BJ (cell line): ENCODE data around the gene IL36RN. TPM values are rescaled to one million over a fixed set of nuclear protein-coding genes. Genes with fewer than 3 reads are reported as not detected.

ENCODE experiments used
- CTCF ChIA-PET: fragments of 350-600 bp; formaldehyde crosslinking; extraction: SDS; loops from one replicate; lab custom pipeline; 2021; ENCODE audit warnings: antibody characterized with exemption, inconsistent platforms; lab: Yijun Ruan, JAX
- POLR2A ChIA-PET: fragments of 300-600 bp; sonication (Branson Sonifier 250); formaldehyde crosslinking; extraction: SDS; loops from one replicate; lab custom pipeline; 2021; ENCODE audit warnings: antibody characterized with exemption; lab: Charles Lee
- DNase-seq: peaks from one replicate; pipeline ENCODE4 v3.0.0-alpha.2; 2011; ENCODE audit warnings: low read depth
- H3K27me3 ChIP-seq: 2 replicates; pipeline ENCODE4 v1.6.0; 2011; ENCODE audit warnings: low read length; ENCODE audit not compliant: control insufficient read depth, insufficient read depth
- H3K36me3 ChIP-seq: 2 replicates; pipeline ENCODE4 v1.5.1; 2011; ENCODE audit warnings: low read length; ENCODE audit not compliant: control insufficient read depth, insufficient read depth
- H3K4me3 ChIP-seq: 2 replicates; pipeline ENCODE4 v1.5.1; 2011; ENCODE audit warnings: low read depth, mild to moderate bottlenecking, control low read depth, low read length
- polyA plus RNA-seq: library from polyadenylated mRNA; depleted of rRNA; stranded (reverse); fragments of >200 nt; gene quantifications from 2 replicates; pipeline ENCODE4 v1.2.3, GENCODE V29; 2011
- TF ChIP-seq, protein P1 (sequence below): IDR thresholded peaks from 2 replicates; pipeline ENCODE4 v1.5.1; 2011; ENCODE audit warnings: low read depth, mild to moderate bottlenecking, control low read depth, inconsistent platforms, low read length, moderate library complexity; ENCODE audit not compliant: insufficient read depth

The IL36RN gene
- polyA plus RNA-seq, 1 experiment: not detected

DNA sequence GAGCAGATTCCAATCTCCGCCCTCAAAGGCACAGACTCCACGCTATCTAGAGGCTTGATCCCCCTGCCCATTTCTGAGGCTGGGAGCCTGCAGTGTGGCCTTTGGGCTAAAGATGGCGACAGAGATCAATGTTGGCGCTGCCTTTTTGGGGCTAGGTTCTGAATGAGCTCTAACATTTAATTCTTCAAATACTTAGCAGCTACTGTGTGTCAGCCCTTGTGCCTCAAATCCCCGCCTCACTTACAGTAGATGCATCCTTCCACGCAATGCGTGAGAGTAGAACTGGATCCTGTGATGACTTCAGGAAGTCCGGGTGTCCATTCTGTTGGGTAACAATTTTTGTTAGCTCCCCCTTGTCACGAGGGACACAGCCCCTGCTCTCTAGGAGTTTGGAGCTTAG lies 21.1 kb downstream of the IL36RN start:
- TF ChIP-seq, protein P1, sequence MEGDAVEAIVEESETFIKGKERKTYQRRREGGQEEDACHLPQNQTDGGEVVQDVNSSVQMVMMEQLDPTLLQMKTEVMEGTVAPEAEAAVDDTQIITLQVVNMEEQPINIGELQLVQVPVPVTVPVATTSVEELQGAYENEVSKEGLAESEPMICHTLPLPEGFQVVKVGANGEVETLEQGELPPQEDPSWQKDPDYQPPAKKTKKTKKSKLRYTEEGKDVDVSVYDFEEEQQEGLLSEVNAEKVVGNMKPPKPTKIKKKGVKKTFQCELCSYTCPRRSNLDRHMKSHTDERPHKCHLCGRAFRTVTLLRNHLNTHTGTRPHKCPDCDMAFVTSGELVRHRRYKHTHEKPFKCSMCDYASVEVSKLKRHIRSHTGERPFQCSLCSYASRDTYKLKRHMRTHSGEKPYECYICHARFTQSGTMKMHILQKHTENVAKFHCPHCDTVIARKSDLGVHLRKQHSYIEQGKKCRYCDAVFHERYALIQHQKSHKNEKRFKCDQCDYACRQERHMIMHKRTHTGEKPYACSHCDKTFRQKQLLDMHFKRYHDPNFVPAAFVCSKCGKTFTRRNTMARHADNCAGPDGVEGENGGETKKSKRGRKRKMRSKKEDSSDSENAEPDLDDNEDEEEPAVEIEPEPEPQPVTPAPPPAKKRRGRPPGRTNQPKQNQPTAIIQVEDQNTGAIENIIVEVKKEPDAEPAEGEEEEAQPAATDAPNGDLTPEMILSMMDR: peak; percentile 77
- H3K27me3 ChIP-seq: peaks cover 8% of the 10 kb centered on the region
- POLR2A ChIA-PET: interaction anchor here (0.7 kb wide), 1 partner anchor 21 kb away, joined by 3 read pairs; the partner anchor contains the start of gene IL36RN

GRCh38 chr2:113081488-113082210 lies 22.7 kb downstream of the IL36RN start:
- H3K4me3 ChIP-seq: no peak overlapping the region
- no peak for DNase-seq
- H3K36me3 ChIP-seq: no peaks in the 10 kb centered on the region
- POLR2A ChIA-PET: no interaction called here
- H3K27me3 ChIP-seq: peaks cover 6% of the 10 kb centered on the region
- CTCF ChIA-PET: interaction anchor here (0.9 to 2.0 kb wide), 4 partner anchors 12 to 309 kb away, joined by 4 to 18 read pairs (median 6); no protein-coding TSS in a partner anchor
- TF ChIP-seq, protein P1: no peak

More for the DNA sequence above, 21.1 kb downstream of the IL36RN start:
- Histone ChIP-seq H3K4me3 (no peak overlapping the region), H3K36me3 (no peaks in the 10 kb centered on the region)
- no peak for DNase-seq
- CTCF ChIA-PET: interaction anchor here (0.6 to 3.1 kb wide), 21 partner anchors 8 to 310 kb away, joined by 3 to 18 read pairs (median 4); no protein-coding TSS in a partner anchor

DNA sequence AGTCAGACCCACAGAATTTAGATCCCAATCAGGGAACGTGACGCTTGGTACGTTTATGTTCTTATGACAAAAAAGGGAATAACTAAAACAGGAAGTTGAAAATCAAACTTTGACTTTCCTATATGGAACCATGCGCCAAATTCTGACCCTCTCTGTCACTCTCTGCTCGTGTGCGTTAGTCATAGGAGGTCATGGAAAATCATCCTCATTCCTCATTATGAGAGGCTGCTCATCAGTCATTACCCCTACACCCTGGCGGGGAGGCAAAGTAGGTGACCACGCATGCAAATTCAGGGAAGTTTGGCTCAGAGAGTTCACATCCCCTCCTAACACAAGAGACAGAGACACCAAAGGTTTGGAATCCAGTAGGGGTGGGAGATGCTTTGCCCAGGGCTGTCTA lies 24.3 kb downstream of the IL36RN start:
- ChIA-PET POLR2A (no interaction called here), CTCF (interaction anchor here (0.9 to 1.9 kb wide), 5 partner anchors 10 to 115 kb away, joined by 3 to 8 read pairs (median 5); partner anchors contain the start of gene IL1F10)
- no peak for DNase-seq
- H3K27me3 ChIP-seq: peaks cover 8% of the 10 kb centered on the region
- H3K36me3 ChIP-seq: no peaks in the 10 kb centered on the region
- TF ChIP-seq, protein P1: no peak
- H3K4me3 ChIP-seq: no peak overlapping the region

DNA sequence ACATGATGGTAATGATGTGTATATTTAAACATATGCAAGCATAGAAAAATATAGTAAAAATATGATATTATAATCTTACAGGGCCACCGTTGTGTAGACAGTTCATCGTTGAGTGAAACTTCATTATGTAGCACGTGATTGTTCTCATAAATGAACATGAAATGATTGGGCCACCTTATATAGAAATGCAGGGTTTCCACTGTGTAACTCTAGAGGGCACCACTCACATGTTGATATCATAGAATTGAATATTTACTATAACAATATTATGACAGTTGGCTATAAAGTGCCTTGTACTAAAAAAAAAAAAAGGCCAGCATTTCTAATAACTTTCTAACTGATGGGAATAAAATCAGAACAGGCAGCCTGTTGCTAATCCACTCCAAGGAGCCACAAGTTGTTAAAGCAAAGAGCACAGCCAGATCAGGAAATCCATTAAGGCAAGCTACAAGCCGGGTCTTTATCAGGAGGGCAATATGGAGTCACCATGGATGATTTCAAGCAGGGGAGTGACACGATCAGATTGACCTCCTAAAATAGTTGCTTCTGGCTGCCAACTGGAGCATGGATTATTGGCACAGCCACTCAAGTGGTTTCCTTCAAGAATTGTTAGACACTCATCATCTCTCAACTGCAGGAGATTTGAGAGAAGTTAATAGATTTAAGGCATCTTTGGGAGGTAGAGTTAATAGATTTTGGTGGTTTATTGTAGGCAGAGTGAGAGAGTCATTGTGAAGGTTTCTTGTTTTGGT lies 25.4 kb downstream of the IL36RN start:
- no peaks in the 10 kb centered on the region for H3K36me3 ChIP-seq
- no peak for DNase-seq
- TF ChIP-seq, protein P1: peak; percentile 52
- H3K4me3 ChIP-seq: no peak overlapping the region
- ChIA-PET CTCF (interaction anchor here (0.6 to 2.5 kb wide), 13 partner anchors 9 to 467 kb away, joined by 3 to 8 read pairs (median 4); no protein-coding TSS in a partner anchor), POLR2A (no interaction called here)
- H3K27me3 ChIP-seq: peaks cover 7% of the 10 kb centered on the region

- no peak for DNase-seq
- Histone ChIP-seq H3K36me3 (no peaks in the 10 kb centered on the region), H3K4me3 (no peak overlapping the region), H3K27me3 (peaks cover 7% of the 10 kb centered on the region)
- CTCF ChIA-PET: interaction anchor here (0.6 to 2.5 kb wide), 8 partner anchors 10 to 306 kb away, joined by 3 to 8 read pairs (median 3); no protein-coding TSS in a partner anchor
- TF ChIP-seq, protein P1: no peak
- POLR2A ChIA-PET: no interaction called here
These were observed 26.5 kb downstream of the IL36RN start for GRCh38 chr2:113085542-113085941.
